Fibroblast of lung (primary cell): ENCODE results near the gene ATP23. TPM values are rescaled to one million over a fixed set of nuclear protein-coding genes. Genes with fewer than 3 reads are reported as not detected.

Experiments
- DNase-seq, 2 donors: peaks; one replicate each; pipeline versions ENCODE4 v3.0.0 to v3.0.0-alpha.2; 2010; ENCODE audit warnings: low read depth in 2 of 2
- H2AFZ ChIP-seq: 2 replicates; pipeline ENCODE4 v1.5.1; 2012; ENCODE audit warnings: low read length, control low read depth, inconsistent platforms
- H3K27ac ChIP-seq: 2 replicates; pipeline ENCODE4 v1.5.1; 2011; ENCODE audit warnings: low read length, control low read depth; ENCODE audit not compliant: insufficient read depth
- H3K27me3 ChIP-seq: 2 replicates; pipeline ENCODE4 v1.5.1; 2011; ENCODE audit warnings: mild to moderate bottlenecking, low read length; ENCODE audit not compliant: control insufficient read depth, insufficient read depth
- H3K36me3 ChIP-seq: 2 replicates; pipeline ENCODE4 v1.5.1; 2011; ENCODE audit warnings: low read length; ENCODE audit not compliant: control insufficient read depth, insufficient read depth
- H3K4me1 ChIP-seq: 2 replicates; pipeline ENCODE4 v1.5.1; 2011; ENCODE audit warnings: low read length; ENCODE audit not compliant: control insufficient read depth, insufficient read depth; ENCODE audit errors: extremely low read depth
- H3K4me2 ChIP-seq: 2 replicates; pipeline ENCODE4 v1.5.1; 2011; ENCODE audit warnings: low read length, control low read depth; ENCODE audit not compliant: insufficient read depth; ENCODE audit errors: extremely low read depth
- H3K4me3 ChIP-seq, 4 experiments: fragments of 200-600 bp in 1 of 4; sonication (generic) in 1 of 4; replicated peaks in 1 of 4; 2 replicates each; pipeline ENCODE4 v1.5.1; 2011 to 2016; ENCODE audit warnings: low read length in 4 of 4, low read depth in 3 of 4, mild to moderate bottlenecking in 3 of 4, control low read depth in 2 of 4, inconsistent platforms in 1 of 4, mixed read lengths in 1 of 4; ENCODE audit not compliant: insufficient read depth in 1 of 4; ENCODE audit errors: control extremely low read depth in 1 of 4
- H3K79me2 ChIP-seq: 2 replicates; pipeline ENCODE4 v1.5.1; 2012; ENCODE audit warnings: mild to moderate bottlenecking, low read length, inconsistent platforms; ENCODE audit not compliant: control insufficient read depth, insufficient read depth
- H3K9ac ChIP-seq: 2 replicates; pipeline ENCODE4 v1.5.1; 2011; ENCODE audit warnings: mild to moderate bottlenecking, low read length, control low read depth; ENCODE audit not compliant: insufficient read depth
- H3K9me3 ChIP-seq: 2 replicates; pipeline ENCODE4 v1.5.1; 2012; ENCODE audit warnings: low read depth, low read length; ENCODE audit not compliant: control insufficient read depth, insufficient read depth
- H4K20me1 ChIP-seq: 2 replicates; pipeline ENCODE4 v1.5.1; 2011; ENCODE audit warnings: low read length; ENCODE audit not compliant: control insufficient read depth, insufficient read depth; ENCODE audit errors: extremely low read depth
- CTCF ChIP-seq, 2 donors: IDR thresholded peaks in 1 of 2; conservative IDR thresholded peaks in 1 of 2; 1 replicate in 1 of 2; 2 replicates in 1 of 2; pipeline ENCODE4 v1.5.1; 2011 to 2012; ENCODE audit warnings: low read length in 2 of 2, control low read depth in 1 of 2, inconsistent platforms in 1 of 2, low read depth in 1 of 2, mild to moderate bottlenecking in 1 of 2
- EZH2 ChIP-seq: IDR thresholded peaks from 2 replicates; pipeline ENCODE4 v1.5.1; 2012; ENCODE audit warnings: low read length, control low read depth, mild to moderate bottlenecking; ENCODE audit errors: missing control alignments
- polyA plus RNA-seq, 2 donors: library from polyadenylated mRNA; depleted of rRNA in 1 of 2; stranded (reverse) in 1 of 2; unstranded in 1 of 2; fragments of >200 nt; gene quantifications; 2 replicates each; pipeline ENCODE4 v1.2.1, GENCODE V29; 2011 to 2012; ENCODE audit warnings: missing spikeins in 1 of 2
- total RNA-seq: library from RNA; depleted of rRNA; stranded (reverse); fragments of >200 nt; gene quantifications from 2 replicates; pipeline ENCODE4 v1.2.1, GENCODE V29; 2014

ATP23 gene
- total and polyA plus RNA-seq, 2 donors (not counting 1 experiment from before 2014, with no cell fraction given), result 4.8 to 9.4 TPM

GRCh38 chr12:57934819-57935218 is 6.5 kb upstream of the ATP23 start:
- no peak for TF ChIP-seq EZH2
- TF ChIP-seq CTCF (conservative IDR thresholded peaks at IDR 0.05 in 1 of 2, IDR thresholded peaks at IDR 0.05 in 1 of 2; ENCODE audit: low read depth in 1 of 2, low read length in 2 of 2), result no peak
- H3K4me3 ChIP-seq, result peak overlapping the region in 1 of 4 experiments; percentile 64
- H2AFZ ChIP-seq, result no peak overlapping the region

GRCh38 chr12:57935331-57935730 is 6.0 kb upstream of the ATP23 start:
- peak overlapping the region; percentile 90 for H3K27ac ChIP-seq
- H3K4me1 ChIP-seq, result peaks cover 2% of the 10 kb centered on the region
- DNase-seq, result no peak
- no peaks in the 10 kb centered on the region for H3K36me3 ChIP-seq
- peak overlapping the region; percentile 67 for H3K9ac ChIP-seq
- no peaks in the 10 kb centered on the region for H3K79me2 ChIP-seq
- TF ChIP-seq EZH2 (no peak), CTCF (conservative IDR thresholded peaks at IDR 0.05 in 1 of 2, IDR thresholded peaks at IDR 0.05 in 1 of 2; ENCODE audit: low read depth in 1 of 2, low read length in 2 of 2) (no peak)
- H3K9me3 ChIP-seq, result no peaks in the 10 kb centered on the region
- no peaks in the 10 kb centered on the region for H3K27me3 ChIP-seq
- H3K4me3 ChIP-seq, result peak overlapping the region; percentile 59 to 79 (median 62)
- no peak overlapping the region for H2AFZ ChIP-seq
- H3K4me2 ChIP-seq, result peak overlapping the region; percentile 75
- no peaks in the 10 kb centered on the region for H4K20me1 ChIP-seq

More at GRCh38 chr12:57934819-57935218, 6.5 kb upstream of the ATP23 start:
- DNase-seq, result no peak
- Histone ChIP-seq H3K9ac (no peak overlapping the region), H3K4me1 (peaks cover 2% of the 10 kb centered on the region), H4K20me1 (no peaks in the 10 kb centered on the region), H3K36me3 (no peaks in the 10 kb centered on the region), H3K4me2 (peak overlapping the region; percentile 75), H3K9me3 (no peaks in the 10 kb centered on the region), H3K27ac (no peak overlapping the region), H3K27me3 (no peaks in the 10 kb centered on the region), H3K79me2 (no peaks in the 10 kb centered on the region)

- H4K20me1 ChIP-seq, result no peaks in the 10 kb centered on the region
- H3K9ac ChIP-seq, result peak overlapping the region; percentile 67
- TF ChIP-seq EZH2 (no peak), CTCF (conservative IDR thresholded peaks at IDR 0.05 in 1 of 2, IDR thresholded peaks at IDR 0.05 in 1 of 2; ENCODE audit: low read depth in 1 of 2, low read length in 2 of 2) (no peak)
These were observed 5.4 kb upstream of the ATP23 start for GRCh38 chr12:57935839-57936512.

More at GRCh38 chr12:57935839-57936512, 5.4 kb upstream of the ATP23 start:
- Histone ChIP-seq H3K36me3 (no peaks in the 10 kb centered on the region), H3K27ac (peak overlapping the region; percentile 90), H3K27me3 (no peaks in the 10 kb centered on the region), H2AFZ (peak overlapping the region; percentile 82), H3K4me3 (peak overlapping the region; percentile 59 to 79 (median 62)), H3K79me2 (no peaks in the 10 kb centered on the region), H3K4me2 (peak overlapping the region; percentile 94), H3K9me3 (no peaks in the 10 kb centered on the region), H3K4me1 (peaks cover 6% of the 10 kb centered on the region)
- DNase-seq, result peak; percentile 92
